ENCODE data around the gene FCN3. TPM values are rescaled to one million over a fixed set of nuclear protein-coding genes. Genes with fewer than 3 reads are reported as not detected.

Gene FCN3
- total RNA-seq, 5 donors from 2014 or later (not counting 1 experiment from before 2014, with no cell fraction given): 0.26 to 0.44 (median 0.38) TPM; not detected in 2

GRCh38 chr1:27414091-27414490 is 39.5 kb upstream of the FCN3 start:
- DNase-seq (no peak), ATAC-seq (replicated peaks in 1 of 4) (no peak)
- Histone ChIP-seq H3K36me3 (ENCODE audit: control insufficient read depth in 2 of 2, extremely low read depth in 1 of 2, insufficient read depth in 1 of 2, low read length in 1 of 2) (peaks cover 25 to 99% of the 10 kb centered on the region in 2 donors), H3K27ac (ENCODE audit: low read length) (no peak overlapping the region), H3K9me3 (no peaks in the 10 kb centered on the region), H3K4me1 (ENCODE audit: control insufficient read depth in 1 of 2, extremely low read depth in 1 of 2, insufficient read depth in 2 of 2, low read length in 2 of 2) (peaks cover 0 to 8% of the 10 kb centered on the region in 2 experiments), H3K4me3 (ENCODE audit: control insufficient read depth in 1 of 2, extremely low read depth in 1 of 2, low read length in 1 of 2) (no peak overlapping the region), H3K27me3 (replicated peaks in 1 of 2; ENCODE audit: control insufficient read depth in 2 of 2, extremely low read depth in 1 of 2, insufficient read depth in 2 of 2, low read length in 1 of 2) (no peaks in the 10 kb centered on the region)
- no peak overlapping the region for H3K4me3 Mint-ChIP-seq
- no peak overlapping the region for H3K27ac Mint-ChIP-seq
- no peaks in the 10 kb centered on the region for H3K9me3 Mint-ChIP-seq
- H3K36me3 Mint-ChIP-seq: peaks cover 71% of the 10 kb centered on the region
- no peaks in the 10 kb centered on the region for H3K27me3 Mint-ChIP-seq
- peaks cover 26 to 34% (median 29%) of the 10 kb centered on the region in 3 donors for H3K4me1 Mint-ChIP-seq
- CTCF ChIA-PET: interaction anchor here (0.5 to 0.8 kb wide), 2 partner anchors 142 to 1289 kb away, joined by 3 read pairs; no protein-coding TSS in a partner anchor
- POLR2A ChIA-PET: interaction anchor here in 1 of 2 donors (1.5 kb wide), 1 partner anchor 15 kb away, joined by 3 read pairs; no protein-coding TSS in a partner anchor
- WGBS (ENCODE audit: insufficient coverage): no CpG with 5 or more reads among the region's 1 CpG

- no peak overlapping the region for H3K4me3 Mint-ChIP-seq
- WGBS (ENCODE audit: insufficient coverage): 98% methylated on average over 3 of the region's 4 CpGs
- H3K9me3 Mint-ChIP-seq: no peaks in the 10 kb centered on the region
- CTCF ChIA-PET: interaction anchor here in 1 of 2 donors (0.6 kb wide), 1 partner anchor 268 kb away, joined by 5 read pairs; no protein-coding TSS in a partner anchor
- peaks cover 70% of the 10 kb centered on the region for H3K36me3 Mint-ChIP-seq
- H3K27ac Mint-ChIP-seq: no peak overlapping the region
- Histone ChIP-seq H3K27ac (ENCODE audit: low read length) (no peak overlapping the region), H3K4me3 (ENCODE audit: control insufficient read depth in 1 of 2, extremely low read depth in 1 of 2, low read length in 1 of 2) (no peak overlapping the region), H3K4me1 (ENCODE audit: control insufficient read depth in 1 of 2, extremely low read depth in 1 of 2, insufficient read depth in 2 of 2, low read length in 2 of 2) (peaks cover 0 to 3% of the 10 kb centered on the region in 2 experiments), H3K27me3 (replicated peaks in 1 of 2; ENCODE audit: control insufficient read depth in 2 of 2, extremely low read depth in 1 of 2, insufficient read depth in 2 of 2, low read length in 1 of 2) (no peaks in the 10 kb centered on the region), H3K9me3 (no peaks in the 10 kb centered on the region), H3K36me3 (ENCODE audit: control insufficient read depth in 2 of 2, extremely low read depth in 1 of 2, insufficient read depth in 1 of 2, low read length in 1 of 2) (peaks cover 26 to 99% of the 10 kb centered on the region in 2 donors)
- DNase-seq (no peak), ATAC-seq (replicated peaks in 1 of 4) (no peak)
- peaks cover 16 to 23% (median 18%) of the 10 kb centered on the region in 3 donors for H3K4me1 Mint-ChIP-seq
- POLR2A ChIA-PET: interaction anchor here in 1 of 2 donors (1.5 kb wide), 1 partner anchor 17 kb away, joined by 3 read pairs; no protein-coding TSS in a partner anchor
- no peaks in the 10 kb centered on the region for H3K27me3 Mint-ChIP-seq
These were observed 38.4 kb upstream of the FCN3 start for GRCh38 chr1:27413004-27413403.

- Mint-ChIP-seq H3K4me3 (no peak overlapping the region), H3K36me3 (peaks cover 73% of the 10 kb centered on the region), H3K9me3 (no peaks in the 10 kb centered on the region), H3K4me1 (peaks cover 13 to 21% (median 15%) of the 10 kb centered on the region in 3 donors), H3K27me3 (no peaks in the 10 kb centered on the region), H3K27ac (no peak overlapping the region)
- H3K27me3 ChIP-seq (replicated peaks in 1 of 2; ENCODE audit: control insufficient read depth in 2 of 2, extremely low read depth in 1 of 2, insufficient read depth in 2 of 2, low read length in 1 of 2): no peaks in the 10 kb centered on the region
- 87% methylated on average over 3 of the region's 4 CpGs for WGBS (ENCODE audit: insufficient coverage)
- POLR2A ChIA-PET: interaction anchor here in 1 of 2 donors (1.5 kb wide), 1 partner anchor 17 kb away, joined by 3 read pairs; no protein-coding TSS in a partner anchor
- CTCF ChIA-PET: no interaction called here
- no peak overlapping the region for H3K27ac ChIP-seq (ENCODE audit: low read length)
- peaks cover 0 to 3% of the 10 kb centered on the region in 2 experiments for H3K4me1 ChIP-seq (ENCODE audit: control insufficient read depth in 1 of 2, extremely low read depth in 1 of 2, insufficient read depth in 2 of 2, low read length in 2 of 2)
- no peak for ATAC-seq (replicated peaks in 1 of 4)
- H3K9me3 ChIP-seq: no peaks in the 10 kb centered on the region
- DNase-seq: no peak
- peaks cover 22 to 99% of the 10 kb centered on the region in 2 donors for H3K36me3 ChIP-seq (ENCODE audit: control insufficient read depth in 2 of 2, extremely low read depth in 1 of 2, insufficient read depth in 1 of 2, low read length in 1 of 2)
- no peak overlapping the region for H3K4me3 ChIP-seq (ENCODE audit: control insufficient read depth in 1 of 2, extremely low read depth in 1 of 2, low read length in 1 of 2)
These were observed 37.9 kb upstream of the FCN3 start for GRCh38 chr1:27412502-27412901.

- H3K4me3 ChIP-seq (ENCODE audit: control insufficient read depth in 1 of 2, extremely low read depth in 1 of 2, low read length in 1 of 2): no peak overlapping the region
- DNase-seq (no peak), ATAC-seq (replicated peaks in 1 of 4) (no peak)
- CTCF ChIA-PET: interaction anchor here (0.5 to 0.7 kb wide), 2 partner anchors 52 to 294 kb away, joined by 3 read pairs; no protein-coding TSS in a partner anchor
- H3K9me3 Mint-ChIP-seq: no peaks in the 10 kb centered on the region
- no peaks in the 10 kb centered on the region for H3K27me3 Mint-ChIP-seq
- peaks cover 66% of the 10 kb centered on the region for H3K36me3 Mint-ChIP-seq
- H3K4me3 Mint-ChIP-seq: no peak overlapping the region
- H3K27ac Mint-ChIP-seq: peak overlapping the region in 1 of 2 donors; percentile 25
- H3K9me3 ChIP-seq: no peaks in the 10 kb centered on the region
- WGBS (ENCODE audit: insufficient coverage): 100% methylated on average over 1 of the region's 2 CpGs
- H3K27ac ChIP-seq (ENCODE audit: low read length): no peak overlapping the region
- POLR2A ChIA-PET: no interaction called here
- H3K27me3 ChIP-seq (replicated peaks in 1 of 2; ENCODE audit: control insufficient read depth in 2 of 2, extremely low read depth in 1 of 2, insufficient read depth in 2 of 2, low read length in 1 of 2): no peaks in the 10 kb centered on the region
- peaks cover 22 to 97% of the 10 kb centered on the region in 2 donors for H3K36me3 ChIP-seq (ENCODE audit: control insufficient read depth in 2 of 2, extremely low read depth in 1 of 2, insufficient read depth in 1 of 2, low read length in 1 of 2)
- H3K4me1 Mint-ChIP-seq: peaks cover 4 to 8% (median 5%) of the 10 kb centered on the region in 3 donors
- no peaks in the 10 kb centered on the region for H3K4me1 ChIP-seq (ENCODE audit: control insufficient read depth in 1 of 2, extremely low read depth in 1 of 2, insufficient read depth in 2 of 2, low read length in 2 of 2)
These were observed 36.1 kb upstream of the FCN3 start for GRCh38 chr1:27410709-27411108.

GRCh38 chr1:27409669-27410068 is 35.0 kb upstream of the FCN3 start:
- Histone ChIP-seq H3K36me3 (ENCODE audit: control insufficient read depth in 2 of 2, extremely low read depth in 1 of 2, insufficient read depth in 1 of 2, low read length in 1 of 2) (peaks cover 25 to 86% of the 10 kb centered on the region in 2 donors), H3K27me3 (replicated peaks in 1 of 2; ENCODE audit: control insufficient read depth in 2 of 2, extremely low read depth in 1 of 2, insufficient read depth in 2 of 2, low read length in 1 of 2) (no peaks in the 10 kb centered on the region), H3K9me3 (no peaks in the 10 kb centered on the region), H3K4me1 (ENCODE audit: control insufficient read depth in 1 of 2, extremely low read depth in 1 of 2, insufficient read depth in 2 of 2, low read length in 2 of 2) (no peaks in the 10 kb centered on the region), H3K27ac (ENCODE audit: low read length) (no peak overlapping the region), H3K4me3 (ENCODE audit: control insufficient read depth in 1 of 2, extremely low read depth in 1 of 2, low read length in 1 of 2) (no peak overlapping the region)
- DNase-seq: no peak
- CTCF ChIA-PET: no interaction called here
- H3K4me3 Mint-ChIP-seq: no peak overlapping the region
- peaks cover 55% of the 10 kb centered on the region for H3K36me3 Mint-ChIP-seq
- no peaks in the 10 kb centered on the region for H3K27me3 Mint-ChIP-seq
- WGBS (ENCODE audit: insufficient coverage): 95% methylated on average over 8 of the region's 11 CpGs
- POLR2A ChIA-PET: no interaction called here
- H3K27ac Mint-ChIP-seq: no peak overlapping the region
- H3K4me1 Mint-ChIP-seq: peaks cover 0 to 5% (median under 1%) of the 10 kb centered on the region in 3 donors
- no peak for ATAC-seq (replicated peaks in 1 of 4)
- no peaks in the 10 kb centered on the region for H3K9me3 Mint-ChIP-seq

- 92% methylated on average over 9 of the region's 9 CpGs for WGBS (ENCODE audit: insufficient coverage)
- POLR2A ChIA-PET: no interaction called here
These were observed 33.5 kb upstream of the FCN3 start for GRCh38 chr1:27408151-27408550.

More at GRCh38 chr1:27408151-27408550, 33.5 kb upstream of the FCN3 start:
- peaks cover 0 to 9% of the 10 kb centered on the region in 2 experiments for H3K4me1 ChIP-seq (ENCODE audit: control insufficient read depth in 1 of 2, extremely low read depth in 1 of 2, insufficient read depth in 2 of 2, low read length in 2 of 2)
- Mint-ChIP-seq H3K27me3 (no peaks in the 10 kb centered on the region), H3K4me3 (no peak overlapping the region), H3K9me3 (no peaks in the 10 kb centered on the region), H3K27ac (peak overlapping the region; percentile 34 to 73), H3K4me1 (peaks cover 10 to 19% (median 13%) of the 10 kb centered on the region in 3 donors), H3K36me3 (peaks cover 40% of the 10 kb centered on the region)
- H3K9me3 ChIP-seq: no peaks in the 10 kb centered on the region
- H3K27ac ChIP-seq (ENCODE audit: low read length): no peak overlapping the region
- H3K27me3 ChIP-seq (replicated peaks in 1 of 2; ENCODE audit: control insufficient read depth in 2 of 2, extremely low read depth in 1 of 2, insufficient read depth in 2 of 2, low read length in 1 of 2): no peaks in the 10 kb centered on the region
- ATAC-seq (replicated peaks in 1 of 4): no peak
- CTCF ChIA-PET: no interaction called here
- H3K36me3 ChIP-seq (ENCODE audit: control insufficient read depth in 2 of 2, extremely low read depth in 1 of 2, insufficient read depth in 1 of 2, low read length in 1 of 2): peaks cover 17 to 71% of the 10 kb centered on the region in 2 donors
- H3K4me3 ChIP-seq (ENCODE audit: control insufficient read depth in 1 of 2, extremely low read depth in 1 of 2, low read length in 1 of 2): no peak overlapping the region
- no peak for DNase-seq

Data from T-cell (primary cell).